Measurements from ENCODE around the gene LAIR1. TPM values are rescaled to one million over a fixed set of nuclear protein-coding genes. Genes with fewer than 3 reads are reported as not detected.
A peak's percentile ranks its signal among the peaks of the same experiment; 100 is the strongest.

LAIR1 gene
- polyA plus RNA-seq, 3 donors, result 48.0 to 202 (median 73.8) TPM

DNA sequence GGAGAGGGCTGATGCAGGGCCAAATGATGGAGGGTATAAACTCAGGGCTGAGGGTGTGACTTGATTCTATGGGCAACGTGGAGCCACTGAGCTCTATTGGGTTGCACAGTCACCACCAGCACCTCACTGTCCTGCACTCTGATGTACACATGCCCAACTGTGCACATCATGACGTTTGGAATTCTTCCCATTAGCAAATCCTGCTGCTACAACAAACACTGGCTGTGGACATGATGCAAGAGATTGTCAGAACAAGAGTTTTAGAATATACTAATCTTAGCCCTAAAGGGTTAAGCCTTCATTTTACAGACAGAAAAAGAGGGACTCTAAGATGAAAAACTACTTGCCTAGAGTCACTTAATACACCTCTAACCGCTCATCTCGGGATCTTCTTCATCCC, 48.1 kb upstream of the LAIR1 start:
- H3K4me1 Mint-ChIP-seq, result peaks cover 8% of the 10 kb centered on the region
- H3K4me2 ChIP-seq (replicated peaks; ENCODE audit: extremely low read depth, low read length, poor library complexity, severe bottlenecking), result no peak overlapping the region
- H3K4me1 ChIP-seq (ENCODE audit: control insufficient read depth in 1 of 2, insufficient read depth in 2 of 2, low read length in 2 of 2), result peaks cover 3 to 4% of the 10 kb centered on the region in 2 donors
- intact Hi-C loops (cut with micrococcal nuclease), result loop anchor here in 1 of 2 donors (10.0 kb wide), 1 partner anchor 122 kb away; no protein-coding TSS in a partner anchor
- TF ChIP-seq, protein P1, sequence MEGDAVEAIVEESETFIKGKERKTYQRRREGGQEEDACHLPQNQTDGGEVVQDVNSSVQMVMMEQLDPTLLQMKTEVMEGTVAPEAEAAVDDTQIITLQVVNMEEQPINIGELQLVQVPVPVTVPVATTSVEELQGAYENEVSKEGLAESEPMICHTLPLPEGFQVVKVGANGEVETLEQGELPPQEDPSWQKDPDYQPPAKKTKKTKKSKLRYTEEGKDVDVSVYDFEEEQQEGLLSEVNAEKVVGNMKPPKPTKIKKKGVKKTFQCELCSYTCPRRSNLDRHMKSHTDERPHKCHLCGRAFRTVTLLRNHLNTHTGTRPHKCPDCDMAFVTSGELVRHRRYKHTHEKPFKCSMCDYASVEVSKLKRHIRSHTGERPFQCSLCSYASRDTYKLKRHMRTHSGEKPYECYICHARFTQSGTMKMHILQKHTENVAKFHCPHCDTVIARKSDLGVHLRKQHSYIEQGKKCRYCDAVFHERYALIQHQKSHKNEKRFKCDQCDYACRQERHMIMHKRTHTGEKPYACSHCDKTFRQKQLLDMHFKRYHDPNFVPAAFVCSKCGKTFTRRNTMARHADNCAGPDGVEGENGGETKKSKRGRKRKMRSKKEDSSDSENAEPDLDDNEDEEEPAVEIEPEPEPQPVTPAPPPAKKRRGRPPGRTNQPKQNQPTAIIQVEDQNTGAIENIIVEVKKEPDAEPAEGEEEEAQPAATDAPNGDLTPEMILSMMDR (IDR thresholded peaks at IDR 0.05), result no peak
- DNase-seq, result no peak
- peaks cover 33 to 40% of the 10 kb centered on the region in 2 donors for H3K27me3 ChIP-seq (ENCODE audit: control insufficient read depth in 2 of 2, insufficient read depth in 2 of 2, low read length in 2 of 2)
- H3K79me2 ChIP-seq (ENCODE audit: insufficient read depth, low read length), result no peaks in the 10 kb centered on the region
- no peak overlapping the region for H3K27ac ChIP-seq (ENCODE audit: low read depth in 1 of 2, low read length in 2 of 2)
- no peak overlapping the region for H3K9ac ChIP-seq (ENCODE audit: insufficient read depth, low read length, poor library complexity, severe bottlenecking)
- H3K9me3 ChIP-seq (replicated peaks in 1 of 2; ENCODE audit: control insufficient read depth in 1 of 2, insufficient read depth in 1 of 2, low read length in 2 of 2), result peaks cover under 1 to 13% of the 10 kb centered on the region in 2 donors
- H3K36me3 ChIP-seq (replicated peaks in 1 of 2; ENCODE audit: control insufficient read depth in 1 of 2, insufficient read depth in 2 of 2, low read length in 2 of 2), result no peaks in the 10 kb centered on the region
- peaks cover 13 to 27% (median 24%) of the 10 kb centered on the region in 7 donors for H3K9me3 Mint-ChIP-seq
- WGBS (ENCODE audit: insufficient coverage), result no CpG with 5 or more reads among the region's 4 CpGs
- peaks cover 0 to 6% of the 10 kb centered on the region in 2 donors for H3K36me3 Mint-ChIP-seq
- H3K27ac Mint-ChIP-seq, result no peak overlapping the region
- peaks cover 50 to 63% (median 59%) of the 10 kb centered on the region in 3 donors for H3K27me3 Mint-ChIP-seq (ENCODE audit: low read depth in 3 of 3)
- no peak overlapping the region for H3K4me3 Mint-ChIP-seq
- no peak overlapping the region for H2AFZ ChIP-seq (ENCODE audit: insufficient read depth, low read depth, low read length, poor library complexity, severe bottlenecking)
- no peaks in the 10 kb centered on the region for H4K20me1 ChIP-seq (ENCODE audit: insufficient read depth, low read length)
- no peak overlapping the region for H3K4me3 ChIP-seq (replicated peaks in 1 of 3; ENCODE audit: low read depth in 2 of 3, low read length in 3 of 3)

- TF ChIP-seq, protein P1 (IDR thresholded peaks at IDR 0.05), result no peak
- Histone ChIP-seq H3K9me3 (replicated peaks in 1 of 2; ENCODE audit: control insufficient read depth in 1 of 2, insufficient read depth in 1 of 2, low read length in 2 of 2) (peaks cover 5 to 17% of the 10 kb centered on the region in 2 donors), H3K4me3 (replicated peaks in 1 of 3; ENCODE audit: low read depth in 2 of 3, low read length in 3 of 3) (no peak overlapping the region), H2AFZ (ENCODE audit: insufficient read depth, low read depth, low read length, poor library complexity, severe bottlenecking) (no peak overlapping the region), H3K36me3 (replicated peaks in 1 of 2; ENCODE audit: control insufficient read depth in 1 of 2, insufficient read depth in 2 of 2, low read length in 2 of 2) (no peaks in the 10 kb centered on the region), H4K20me1 (ENCODE audit: insufficient read depth, low read length) (no peaks in the 10 kb centered on the region), H3K27me3 (ENCODE audit: control insufficient read depth in 2 of 2, insufficient read depth in 2 of 2, low read length in 2 of 2) (peaks cover 22 to 23% of the 10 kb centered on the region in 2 donors), H3K4me1 (ENCODE audit: control insufficient read depth in 1 of 2, insufficient read depth in 2 of 2, low read length in 2 of 2) (no peaks in the 10 kb centered on the region), H3K4me2 (replicated peaks; ENCODE audit: extremely low read depth, low read length, poor library complexity, severe bottlenecking) (no peak overlapping the region), H3K79me2 (ENCODE audit: insufficient read depth, low read length) (no peaks in the 10 kb centered on the region), H3K27ac (ENCODE audit: low read depth in 1 of 2, low read length in 2 of 2) (no peak overlapping the region), H3K9ac (ENCODE audit: insufficient read depth, low read length, poor library complexity, severe bottlenecking) (no peak overlapping the region)
- H3K36me3 Mint-ChIP-seq, result no peaks in the 10 kb centered on the region
- peaks cover 2% of the 10 kb centered on the region for H3K4me1 Mint-ChIP-seq
- no peak for DNase-seq
- intact Hi-C loops (cut with micrococcal nuclease), result loop anchor here in 1 of 2 donors (10.0 kb wide), 1 partner anchor 124 kb away; no protein-coding TSS in a partner anchor
- H3K27me3 Mint-ChIP-seq (ENCODE audit: low read depth in 3 of 3), result peaks cover 34 to 46% (median 45%) of the 10 kb centered on the region in 3 donors
- H3K9me3 Mint-ChIP-seq, result peaks cover 14 to 32% (median 23%) of the 10 kb centered on the region in 7 donors
- peak overlapping the region in 1 of 7 donors; percentile 58 for H3K27ac Mint-ChIP-seq
- H3K4me3 Mint-ChIP-seq, result peak overlapping the region in 1 of 2 donors; percentile 49
These were observed 46.3 kb upstream of the LAIR1 start for GRCh38 chr19:54411033-54411432.
